ENCODE results near the gene APCDD1.
"Not testable (repeated sequence)": the region's sequence is repeated elsewhere in the genome, so short reads cannot be mapped to it uniquely, and the experiment has no call there.

APCDD1 gene

DNA sequence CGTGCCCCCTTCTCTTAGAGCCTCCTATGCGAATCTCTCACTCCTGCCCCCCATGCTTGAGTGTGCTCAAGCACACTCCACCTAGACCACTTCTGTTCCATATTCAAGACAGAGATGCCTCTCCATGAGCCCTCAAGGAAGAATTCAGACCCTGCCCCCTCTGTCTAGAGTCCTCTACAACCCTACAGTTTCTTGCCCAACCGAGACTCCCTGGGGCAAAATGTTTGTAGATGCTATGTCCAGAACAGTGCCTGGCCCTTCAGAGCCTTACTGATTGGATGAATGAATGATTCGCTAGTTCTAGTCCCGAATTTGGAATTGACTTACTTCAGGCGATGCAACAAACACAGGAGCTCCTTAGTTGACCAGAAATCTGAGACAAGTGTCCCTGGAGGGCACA, 8.7 kb downstream of the APCDD1 start:
- no peak for DNase-seq (ENCODE audit: low spot score)

DNA sequence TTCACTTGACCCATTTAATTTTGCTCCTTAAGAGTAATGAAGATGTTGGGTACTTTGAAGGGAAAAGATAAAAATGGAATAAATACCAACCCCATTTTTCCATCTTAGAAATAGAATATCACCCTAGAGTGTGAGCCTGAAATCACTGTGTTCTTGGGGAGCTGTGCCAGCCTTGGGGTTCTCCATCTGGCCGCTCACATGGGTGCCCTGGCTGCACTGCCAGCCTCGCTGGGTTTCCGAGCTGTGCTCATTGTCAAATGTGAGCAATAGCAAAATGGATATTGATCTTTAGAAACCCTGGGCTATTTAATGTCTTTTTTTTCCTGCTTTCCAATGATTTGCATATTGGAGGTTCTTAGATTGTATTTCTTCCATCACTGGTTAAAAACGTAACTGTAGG, 9.3 kb downstream of the APCDD1 start:
- no peak for DNase-seq (ENCODE audit: low spot score)

DNA sequence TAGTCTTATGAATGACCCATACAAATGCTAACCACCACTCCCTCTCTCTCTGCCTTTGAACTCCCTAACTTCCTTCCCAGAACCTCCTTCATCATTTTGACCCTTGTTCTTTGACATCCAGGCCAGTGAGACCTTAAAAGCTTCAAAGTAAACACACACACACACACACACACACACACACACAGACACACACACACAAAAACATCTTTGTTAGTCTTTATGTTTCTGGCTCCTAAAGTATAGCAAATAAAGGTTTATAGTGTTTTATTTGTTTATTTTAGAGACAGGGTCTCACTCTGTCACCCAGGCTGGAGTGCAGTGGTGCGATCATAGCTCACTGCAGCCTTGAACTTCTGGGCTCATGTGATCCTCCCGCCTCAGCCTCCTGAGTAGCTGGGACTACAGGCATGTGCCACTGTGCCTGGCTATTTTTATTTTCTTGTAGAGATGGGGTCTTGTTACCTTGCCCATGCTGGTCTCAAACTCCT, 9.8 kb downstream of the APCDD1 start:
- DNase-seq (ENCODE audit: low spot score): not testable (repeated sequence)

DNA sequence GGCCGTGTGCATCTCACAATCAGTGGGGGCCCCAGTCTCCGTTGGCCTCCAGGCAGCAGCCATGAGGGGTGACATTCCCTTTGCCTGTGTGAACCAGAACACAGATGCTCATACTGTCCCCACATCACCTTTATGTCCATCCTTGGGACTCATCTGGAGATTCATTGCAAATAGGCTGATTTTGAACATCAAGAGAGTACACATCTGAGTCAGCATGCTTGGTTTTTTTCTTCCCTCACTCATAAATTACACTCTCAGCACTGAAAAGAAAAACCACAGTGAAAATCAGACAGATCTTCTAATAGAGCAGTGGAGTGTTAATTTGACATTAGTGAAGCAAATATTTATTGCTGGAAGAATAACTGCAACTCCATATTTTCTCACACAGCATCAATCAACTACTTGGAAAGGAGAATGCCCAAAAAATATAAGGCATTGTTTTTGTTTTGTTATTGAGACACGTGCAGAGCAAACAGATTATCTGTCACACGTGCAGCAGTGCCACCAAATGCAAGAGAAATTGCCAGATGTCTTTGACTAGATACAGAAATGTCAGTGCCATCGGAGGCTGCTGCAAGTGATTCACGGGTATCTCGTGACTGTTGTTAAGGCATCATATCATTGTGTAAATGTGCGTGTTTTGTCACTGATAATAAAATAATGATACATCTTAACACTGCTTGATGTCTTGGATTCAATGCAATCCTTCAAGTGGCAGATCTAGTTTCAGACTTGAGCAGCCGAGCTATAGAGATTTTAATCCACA, 10.9 kb downstream of the APCDD1 start:
- DNase-seq (ENCODE audit: low spot score): no peak

DNA sequence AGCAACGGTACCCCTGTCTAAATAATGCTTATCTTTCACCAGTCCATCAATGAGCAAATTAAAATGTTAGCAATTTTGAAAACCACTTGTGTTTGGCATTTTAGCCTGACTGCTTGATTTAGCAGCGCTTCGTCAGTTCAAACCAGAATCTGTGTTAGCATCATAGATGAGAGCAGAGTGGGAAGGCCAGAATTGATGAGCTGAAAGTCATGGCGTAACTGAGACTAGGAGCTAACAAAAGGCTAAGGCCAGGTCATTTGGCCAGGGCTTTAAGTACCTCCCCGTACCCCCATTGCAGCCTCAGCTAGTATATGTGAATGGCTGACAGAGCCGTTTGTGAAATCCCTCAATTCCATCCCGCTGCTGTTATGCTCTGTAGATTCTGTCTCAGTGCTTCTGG, 16.0 kb downstream of the APCDD1 start:
- no peak for DNase-seq (ENCODE audit: low spot score)

DNA sequence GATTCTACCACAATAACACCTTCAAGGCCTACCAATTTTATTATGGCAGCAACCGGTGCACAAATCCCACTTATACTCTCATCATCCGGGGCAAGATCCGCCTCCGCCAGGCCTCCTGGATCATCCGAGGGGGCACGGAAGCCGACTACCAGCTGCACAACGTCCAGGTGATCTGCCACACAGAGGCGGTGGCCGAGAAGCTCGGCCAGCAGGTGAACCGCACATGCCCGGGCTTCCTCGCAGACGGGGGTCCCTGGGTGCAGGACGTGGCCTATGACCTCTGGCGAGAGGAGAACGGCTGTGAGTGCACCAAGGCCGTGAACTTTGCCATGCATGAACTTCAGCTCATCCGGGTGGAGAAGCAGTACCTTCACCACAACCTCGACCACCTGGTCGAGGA, 17.1 kb downstream of the APCDD1 start:
- DNase-seq (ENCODE audit: low spot score): no peak

DNA sequence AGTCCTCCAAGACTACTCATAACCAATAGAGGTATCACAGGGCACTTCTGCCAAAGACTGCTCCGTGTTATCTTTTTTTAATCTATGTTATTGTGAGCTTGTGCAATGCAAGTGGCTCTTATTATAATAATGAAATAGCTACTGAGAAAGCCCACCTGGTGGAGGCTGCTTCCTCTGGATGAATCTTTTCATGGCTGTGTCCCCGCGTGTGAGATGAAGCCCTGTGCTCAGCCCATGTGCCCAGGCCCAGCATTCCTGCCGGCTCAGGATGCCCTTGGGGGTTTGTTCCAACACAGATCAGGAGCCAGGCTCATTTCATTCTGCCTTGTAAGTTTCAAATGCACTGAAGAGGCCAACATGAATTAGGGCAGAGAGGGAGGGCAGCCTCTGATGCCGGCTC, 18.7 kb downstream of the APCDD1 start:
- DNase-seq (ENCODE audit: low spot score): no peak

DNA sequence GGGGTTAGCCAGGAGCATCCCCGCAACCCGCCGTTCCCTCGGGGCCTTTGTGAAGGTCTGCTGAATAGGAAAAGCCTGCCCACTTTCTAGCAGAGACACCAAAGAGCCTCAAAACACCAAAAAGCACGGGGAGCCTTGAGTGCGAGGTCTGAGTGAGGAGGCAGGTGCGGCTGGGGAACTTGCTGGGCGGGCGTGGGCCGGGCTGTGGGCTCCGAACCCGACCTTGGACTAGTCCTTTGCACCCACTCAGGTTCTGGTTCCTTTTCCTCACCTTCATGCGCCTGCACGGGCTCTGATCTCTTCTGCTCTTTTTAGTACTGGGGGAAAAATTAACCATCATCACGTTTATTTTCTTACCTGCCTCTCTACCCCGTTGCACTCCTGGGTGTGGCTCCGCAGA, 19.9 kb downstream of the APCDD1 start:
- no peak for DNase-seq (ENCODE audit: low spot score)

DNA sequence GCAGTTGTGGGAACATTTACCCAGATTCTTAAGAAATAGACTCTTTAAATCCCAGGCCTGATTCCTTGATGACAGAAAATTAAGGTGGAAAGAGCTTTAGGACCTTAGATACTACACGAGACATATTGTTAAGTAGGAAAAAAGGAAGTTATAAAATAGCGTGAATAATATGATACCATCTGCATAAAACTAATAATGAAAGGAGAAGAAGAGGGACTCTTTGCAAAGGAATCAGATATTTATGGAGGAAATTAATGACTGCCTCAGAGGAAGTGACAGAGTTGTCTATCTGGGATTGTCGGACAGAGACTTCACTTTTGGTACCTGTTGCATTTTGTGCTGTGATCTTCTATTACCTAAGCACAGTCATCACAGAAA, 20.8 kb downstream of the APCDD1 start:
- no peak for DNase-seq (ENCODE audit: low spot score)

DNA sequence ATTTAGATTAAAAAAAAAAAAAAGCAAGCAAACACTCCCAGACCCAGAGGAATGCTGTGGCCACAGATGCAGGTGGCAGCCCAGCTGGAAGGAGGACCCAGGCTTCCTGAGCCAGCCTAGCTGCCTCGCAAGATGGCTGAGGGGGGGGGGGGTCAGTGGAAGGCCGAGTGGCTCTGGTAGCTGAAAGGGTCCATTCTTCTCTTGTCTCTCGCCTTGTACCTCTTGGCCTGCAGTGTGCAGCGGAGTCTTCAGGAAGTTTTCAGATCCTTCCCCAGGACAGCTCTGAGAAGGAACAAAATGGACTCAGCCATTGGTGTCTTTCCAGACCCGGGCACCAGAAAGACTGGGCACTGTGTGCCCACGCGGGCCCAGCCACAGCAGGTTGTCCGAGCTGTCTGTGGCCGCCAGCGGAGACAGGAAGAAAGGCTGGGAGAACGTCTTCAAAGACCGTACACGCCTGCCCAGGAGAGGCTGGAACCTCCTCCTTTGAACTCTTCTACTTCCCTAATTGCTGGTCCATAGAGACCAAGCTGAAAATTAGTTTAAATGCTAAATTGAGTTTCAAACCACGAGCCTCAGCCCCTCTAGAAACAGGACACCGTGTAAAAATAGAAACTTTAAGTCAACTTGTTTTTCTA, 21.3 kb downstream of the APCDD1 start:
- DNase-seq (ENCODE audit: low spot score): no peak

DNA sequence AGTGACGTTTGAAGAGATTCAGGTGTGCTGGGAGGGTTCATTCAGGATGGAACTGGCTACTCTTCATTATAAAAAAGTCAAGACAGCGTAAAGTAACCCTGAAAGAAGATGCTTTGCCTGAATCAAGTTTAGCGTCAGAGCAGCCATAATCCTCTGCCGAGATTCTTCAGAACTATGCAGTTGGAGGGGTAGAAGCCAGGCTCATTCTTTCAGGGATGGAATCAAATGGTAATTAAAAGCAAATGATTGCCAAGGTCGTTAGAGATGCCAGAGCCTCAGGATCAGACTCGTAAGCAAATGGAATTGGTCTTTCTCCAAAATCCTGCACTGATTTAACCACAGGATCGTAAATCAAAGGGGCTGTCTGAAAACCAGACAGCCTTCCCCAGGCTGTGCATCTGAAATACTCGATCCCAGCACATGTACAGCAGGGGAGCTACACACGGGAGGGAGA, 21.9 kb downstream of the APCDD1 start:
- no peak for DNase-seq (ENCODE audit: low spot score)

DNA sequence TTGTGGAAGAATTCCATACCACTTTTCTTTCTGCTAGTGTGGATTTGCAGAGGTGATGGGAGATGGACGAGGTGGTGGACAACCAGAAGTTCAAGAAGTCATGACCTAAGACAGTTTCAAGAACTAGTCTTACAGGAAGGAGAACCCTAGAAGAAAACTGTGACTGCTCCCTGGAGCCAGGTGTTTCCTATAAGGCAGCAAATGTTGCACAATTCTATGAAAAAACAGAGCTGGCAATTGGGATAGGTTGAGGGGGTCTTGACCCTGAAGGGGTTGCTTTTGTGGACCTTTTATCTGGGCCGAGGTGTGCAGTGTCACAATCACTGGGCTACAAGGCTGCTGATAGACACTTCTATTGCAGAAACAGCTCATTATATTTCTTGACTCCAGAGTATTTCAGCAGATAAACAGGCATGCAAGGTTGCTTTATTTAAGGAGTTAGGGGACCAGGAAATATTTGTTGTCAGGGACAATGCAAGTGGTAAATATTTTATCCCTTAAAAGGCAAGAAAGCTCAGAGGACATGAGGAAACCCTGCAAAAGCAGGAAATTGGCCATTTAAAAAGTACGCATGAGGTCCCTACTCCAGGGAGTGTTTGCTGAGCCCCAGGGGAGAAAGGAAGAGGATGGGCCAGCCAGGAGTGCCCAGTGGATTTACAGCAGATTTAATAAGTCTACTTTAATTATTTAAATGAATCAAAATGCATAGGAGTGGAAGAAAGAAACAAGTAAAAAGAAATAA, 22.9 kb downstream of the APCDD1 start:
- DNase-seq (ENCODE audit: low spot score): no peak

DNA sequence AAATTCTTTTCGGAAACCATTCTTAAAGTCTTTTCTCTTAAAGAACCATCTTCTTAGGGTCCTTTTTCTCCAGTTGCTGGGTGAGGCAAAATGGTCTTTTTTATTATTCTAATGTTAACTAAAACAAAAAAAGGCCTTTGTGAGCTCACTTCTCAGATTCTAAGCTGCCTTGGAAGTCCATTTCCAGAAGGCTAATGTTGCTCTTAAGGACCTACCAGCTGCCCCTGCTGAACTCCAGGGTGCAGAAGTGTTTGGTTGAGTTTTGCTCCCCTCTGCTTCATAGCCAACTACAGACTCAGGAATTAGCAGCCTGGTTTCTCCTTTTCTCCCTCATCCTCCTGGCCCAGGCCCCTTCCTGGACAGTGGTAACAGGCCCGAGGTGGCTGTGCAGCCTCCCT, 23.4 kb downstream of the APCDD1 start:
- no peak for DNase-seq (ENCODE audit: low spot score)

DNA sequence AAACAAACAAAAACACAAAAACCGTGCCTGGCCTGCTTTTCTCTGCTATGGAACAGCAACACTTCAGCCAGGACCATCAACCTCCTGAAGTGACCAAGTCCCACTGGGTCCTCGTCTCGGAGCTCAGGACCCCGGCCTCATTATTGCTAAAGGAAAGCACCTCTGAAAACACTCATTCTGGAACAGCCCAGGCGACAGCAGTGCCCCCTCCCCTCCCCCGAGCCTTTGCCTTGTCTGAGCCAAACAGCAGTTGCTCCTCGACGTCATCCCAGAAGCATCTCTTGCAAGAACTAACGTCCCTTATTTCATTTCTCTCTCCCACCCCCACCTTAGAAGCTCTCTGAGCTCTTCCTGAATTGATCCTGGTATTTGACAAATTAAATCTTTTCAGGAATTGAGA, 27.4 kb downstream of the APCDD1 start:
- DNase-seq (ENCODE audit: low spot score): no peak

DNA sequence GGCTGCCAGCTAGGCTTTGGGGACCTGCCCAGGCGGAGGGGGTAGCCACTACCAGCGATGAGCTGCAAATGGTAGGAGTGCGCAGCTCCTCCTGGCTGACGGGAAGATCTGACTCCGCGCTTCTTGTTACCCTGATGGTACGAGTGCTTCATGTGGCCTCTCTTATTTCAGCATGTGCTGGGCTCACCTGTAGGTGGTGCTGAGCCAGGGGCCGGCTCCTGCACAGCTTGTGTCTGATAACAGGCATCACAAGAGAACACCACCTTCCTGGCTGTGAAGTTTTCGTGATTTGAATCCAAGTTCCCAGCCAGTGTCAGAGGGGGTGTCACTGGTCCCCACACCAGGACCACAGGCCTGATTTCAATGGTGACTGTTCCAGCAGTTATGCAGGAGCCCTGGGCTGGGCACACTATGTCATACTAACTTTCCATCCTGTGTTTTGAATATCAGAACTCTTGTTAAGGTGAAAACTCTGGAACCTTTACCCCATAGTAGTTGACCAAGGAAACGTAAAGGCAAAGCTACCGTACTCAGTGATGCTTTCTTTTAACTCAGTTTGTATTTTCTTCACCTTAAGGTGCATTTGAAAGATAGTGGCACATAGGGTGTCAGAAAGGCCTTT, 28.0 kb downstream of the APCDD1 start:
- DNase-seq (ENCODE audit: low spot score): no peak

DNA sequence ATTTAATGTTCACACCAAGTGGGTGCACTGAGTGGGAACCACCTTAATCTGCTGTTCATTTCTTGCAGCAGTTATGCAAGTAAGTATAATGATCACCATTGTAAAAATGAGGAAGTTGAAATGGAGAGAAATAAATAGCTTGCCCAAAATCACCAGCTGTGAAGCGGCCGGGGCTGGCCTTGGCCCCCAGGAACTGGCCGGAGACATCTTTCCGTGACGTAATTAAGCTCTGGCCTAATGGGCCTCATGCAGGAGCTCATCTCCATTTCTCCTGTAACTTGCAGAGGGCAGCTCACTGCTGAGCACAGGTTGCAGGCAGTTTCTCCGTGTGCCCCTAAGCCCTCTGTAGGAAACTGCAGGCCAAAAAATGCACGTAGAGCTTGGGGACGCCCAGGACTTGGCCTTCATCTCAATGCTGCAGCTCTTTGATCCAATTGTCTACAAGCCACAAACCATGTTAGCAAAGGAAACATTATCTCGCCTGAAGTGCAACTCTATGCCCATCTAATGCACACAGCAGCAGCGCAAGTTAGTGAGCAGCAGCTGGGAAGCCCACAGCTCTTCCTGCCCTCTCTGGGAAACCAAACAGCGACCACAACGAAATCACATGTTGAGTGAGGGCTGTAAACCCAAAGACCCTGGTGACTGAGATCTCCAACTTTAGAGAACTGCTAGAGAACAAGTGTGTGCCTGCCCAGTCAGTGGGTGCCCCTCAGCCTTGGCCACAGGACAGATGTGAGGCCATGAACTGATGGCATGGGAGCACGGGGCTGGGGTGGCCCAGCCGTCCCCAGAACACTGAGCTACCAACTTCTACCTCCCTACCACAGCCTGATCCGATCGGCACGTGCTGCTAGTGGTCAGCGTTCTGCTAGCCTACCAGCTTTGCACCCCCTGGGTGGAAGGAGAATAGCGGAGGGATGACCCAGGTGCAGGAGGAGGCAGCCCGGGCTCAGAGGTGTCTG, 28.8 kb downstream of the APCDD1 start:
- DNase-seq (ENCODE audit: low spot score): no peak

DNA sequence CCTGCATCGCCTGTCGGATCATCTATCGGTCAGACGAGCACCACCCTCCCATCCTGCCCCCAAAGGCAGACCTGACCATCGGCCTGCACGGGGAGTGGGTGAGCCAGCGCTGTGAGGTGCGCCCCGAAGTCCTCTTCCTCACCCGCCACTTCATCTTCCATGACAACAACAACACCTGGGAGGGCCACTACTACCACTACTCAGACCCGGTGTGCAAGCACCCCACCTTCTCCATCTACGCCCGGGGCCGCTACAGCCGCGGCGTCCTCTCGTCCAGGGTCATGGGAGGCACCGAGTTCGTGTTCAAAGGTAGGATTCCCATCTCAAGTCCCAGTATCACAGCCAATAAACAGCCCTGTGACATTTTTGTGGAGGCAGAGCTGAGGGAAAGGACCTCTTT, 31.0 kb downstream of the APCDD1 start:
- DNase-seq (ENCODE audit: low spot score): no peak

DNA sequence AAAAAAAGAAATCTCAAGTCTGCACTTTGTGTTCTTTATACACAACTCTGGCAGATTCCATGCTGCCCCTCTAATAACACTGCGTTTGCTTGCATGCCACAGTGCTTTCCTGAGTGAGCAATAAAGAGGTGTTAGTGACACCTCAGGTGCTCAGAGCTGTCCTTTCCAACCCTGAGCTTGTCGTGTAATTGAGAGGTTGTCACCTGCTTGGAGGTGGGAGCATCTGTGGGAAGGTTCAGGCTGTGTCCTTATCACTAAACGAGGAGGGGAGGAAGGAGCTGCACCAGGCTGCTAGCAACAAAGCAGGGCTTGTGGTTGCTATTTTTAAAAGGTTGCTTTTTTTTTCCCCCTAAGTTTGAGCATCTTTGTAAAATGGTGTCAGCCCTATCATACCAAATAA, 31.9 kb downstream of the APCDD1 start:
- DNase-seq (ENCODE audit: low spot score): no peak

DNA sequence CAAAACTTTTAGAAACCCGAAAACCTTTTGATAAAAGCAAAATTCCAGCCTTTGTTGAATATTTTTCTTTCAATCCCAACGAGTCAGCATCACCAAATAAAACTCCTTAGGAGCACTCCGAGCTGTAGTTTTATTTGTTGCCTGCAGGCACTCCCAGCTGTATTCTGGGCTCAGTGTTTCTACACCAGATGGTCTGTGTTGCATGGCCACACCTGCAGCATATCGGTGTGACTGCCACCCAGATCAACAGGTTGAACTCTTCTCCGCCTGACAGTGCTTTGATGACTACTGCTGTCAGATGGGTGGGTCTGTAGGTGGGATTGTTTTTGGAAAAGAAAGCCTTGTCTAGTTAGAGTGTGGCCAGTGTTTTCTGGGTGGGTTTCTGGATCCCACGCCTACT, 32.7 kb downstream of the APCDD1 start:
- no peak for DNase-seq (ENCODE audit: low spot score)

DNA sequence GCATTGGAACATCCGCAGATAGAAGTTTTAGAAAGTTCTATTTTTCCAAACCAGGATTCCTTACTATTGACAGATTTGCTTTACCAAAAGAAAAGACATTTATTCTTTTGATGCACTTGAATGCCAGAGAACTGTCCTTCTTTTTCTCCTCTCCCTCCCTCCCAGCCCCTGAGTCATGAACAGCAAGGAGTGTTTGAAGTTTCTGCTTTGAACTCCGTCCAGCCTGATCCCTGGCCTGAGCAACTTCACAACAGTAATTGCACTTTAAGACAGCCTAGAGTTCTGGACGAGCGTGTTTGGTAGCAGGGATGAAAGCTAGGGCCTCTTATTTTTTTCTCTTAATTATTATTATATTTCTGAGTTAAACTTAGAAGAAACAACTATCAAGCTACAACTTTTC, 33.6 kb downstream of the APCDD1 start:
- no peak for DNase-seq (ENCODE audit: low spot score)

DNA sequence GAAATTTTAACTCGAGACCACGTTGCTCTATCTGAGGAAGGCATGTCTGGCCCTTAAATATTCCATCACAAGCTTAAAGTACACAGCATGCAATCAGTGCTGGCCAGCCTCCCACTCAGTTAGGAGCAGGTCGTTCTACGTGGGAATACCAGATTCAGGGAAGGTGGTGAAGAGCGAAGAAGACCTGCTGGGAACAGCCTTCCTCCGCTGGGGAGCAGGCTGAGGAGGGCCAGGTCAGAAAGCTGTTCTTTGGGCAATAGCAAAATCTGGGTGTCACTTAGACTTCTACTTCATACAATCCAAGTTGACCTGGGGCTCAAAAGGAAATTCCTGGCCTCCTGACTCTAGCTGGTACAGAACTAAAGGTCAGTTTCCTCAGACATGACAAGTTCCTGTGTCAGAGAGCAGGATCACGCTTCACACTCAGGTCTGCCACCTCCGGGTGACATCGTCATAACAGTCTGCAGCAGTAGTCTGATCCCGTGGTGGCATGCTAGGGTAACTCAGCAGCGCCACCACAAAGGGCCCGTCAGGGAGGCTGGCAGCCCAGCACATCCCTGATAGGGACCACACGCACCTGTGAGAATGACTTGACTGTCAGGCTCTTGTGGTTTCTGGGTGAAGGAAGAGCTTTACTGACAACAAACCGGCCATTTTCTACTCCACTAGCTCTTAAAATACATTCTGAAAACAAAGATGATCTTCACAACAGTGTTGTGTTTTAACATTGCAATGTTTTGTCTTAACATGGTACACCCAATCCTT, 36.1 kb downstream of the APCDD1 start:
- no peak for DNase-seq (ENCODE audit: low spot score)

All from left forelimb (tissue), 1 donor.